Activated T-cell treated with anti-CD3 and anti-CD28 coated beads, Interleukin-2, amount 50 U/mL, for 4 hours (primary cell): Measurements from ENCODE around the gene LMO7. TPM values are rescaled to one million over a fixed set of nuclear protein-coding genes. Genes with fewer than 3 reads are reported as not detected.
"Not testable (repeated sequence)": the region's sequence is repeated elsewhere in the genome, so short reads cannot be mapped to it uniquely, and the experiment has no call there.

ENCODE experiments used
- ATAC-seq, 2 donors: fragments of 200-7000 bp; cut with Tn5 transposase; one replicate each; pipeline ENCODE4 v1.10.0; 2021
- DNase-seq: peaks from one replicate; pipeline ENCODE4 v3.0.0-alpha.2; 2020
- H3K27me3 Mint-ChIP-seq: one replicate; pipeline ENCODE4 v1.8.0; 2021; ENCODE audit warnings: low read depth, mixed read lengths
- H3K36me3 Mint-ChIP-seq: one replicate; pipeline ENCODE4 v1.8.0; 2022; ENCODE audit warnings: mixed read lengths; ENCODE audit not compliant: insufficient read depth
- H3K4me1 Mint-ChIP-seq: one replicate; pipeline ENCODE4 v1.8.0; 2021; ENCODE audit warnings: low read depth, mixed read lengths
- H3K4me3 Mint-ChIP-seq: one replicate; pipeline ENCODE4 v1.8.0; 2021; ENCODE audit warnings: mild to moderate bottlenecking, moderate library complexity, mixed read lengths
- H3K9me3 Mint-ChIP-seq: one replicate; pipeline ENCODE4 v1.8.0; 2021; ENCODE audit warnings: mixed read lengths
- total RNA-seq, 3 donors: library from RNA; stranded (reverse); gene quantifications; one replicate each; pipeline ENCODE4 v1.2.1, GENCODE V29; 2021

Gene LMO7
- total RNA-seq, 3 donors from 2014 or later = 4.2 to 5.9 (median 4.3) TPM

DNA sequence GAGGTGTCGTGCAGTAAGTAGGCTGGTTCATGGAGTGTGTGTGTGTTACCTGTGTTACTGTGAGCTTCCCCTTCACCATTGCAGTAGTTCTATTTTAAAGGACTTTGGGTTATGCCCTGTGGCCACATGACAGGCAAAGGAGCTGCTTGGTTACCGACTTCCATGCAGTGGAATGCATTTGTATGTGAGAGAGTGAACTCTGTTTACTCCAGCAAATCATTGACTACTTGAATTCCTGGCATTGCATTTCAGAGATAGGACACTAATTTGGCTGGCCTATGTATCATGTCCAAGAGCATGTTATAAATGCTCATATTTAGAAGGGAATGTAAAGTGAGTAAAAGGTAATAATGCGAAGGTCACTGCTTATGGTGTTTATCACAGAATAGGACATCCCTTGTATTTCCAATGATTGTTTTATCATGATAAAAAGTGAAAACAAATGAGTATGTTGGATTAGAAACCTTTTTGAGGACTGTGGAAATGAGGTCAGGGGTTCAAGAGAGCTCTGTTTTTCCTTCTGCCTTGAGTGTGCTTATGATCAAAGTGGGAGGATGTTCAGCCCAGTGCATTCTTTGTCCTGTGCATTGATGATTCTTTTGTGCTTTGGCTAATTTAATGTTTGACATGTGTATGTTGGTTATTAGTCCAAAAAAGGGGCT is 156.5 kb downstream of the LMO7 start:
- Mint-ChIP-seq H3K9me3 (no peaks in the 10 kb centered on the region), H3K36me3 (peaks cover 14% of the 10 kb centered on the region), H3K4me1 (peaks cover 4% of the 10 kb centered on the region), H3K4me3 (no peak overlapping the region), H3K27me3 (no peaks in the 10 kb centered on the region)
- ATAC-seq (no peak), DNase-seq (no peak)

DNA sequence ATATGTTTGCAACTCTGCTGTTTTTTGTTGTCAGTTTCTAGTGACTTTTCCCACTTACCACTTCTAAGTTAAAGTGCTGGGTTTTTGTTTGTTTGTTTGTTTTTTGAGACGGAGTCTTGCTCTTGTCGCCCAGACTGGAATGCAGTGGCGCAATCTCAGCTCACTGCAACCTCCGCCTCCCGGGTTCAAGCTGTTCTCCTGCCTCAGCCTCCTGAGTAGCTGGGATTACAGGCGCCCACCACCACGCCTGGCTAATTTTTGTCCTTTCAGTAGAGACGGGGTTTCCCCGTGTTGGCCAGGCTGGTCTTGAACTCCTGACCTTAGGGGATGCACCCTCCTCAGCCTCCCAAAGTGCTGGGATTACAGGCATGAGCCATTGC is 157.0 kb downstream of the LMO7 start:
- not testable (repeated sequence) for H3K27me3 Mint-ChIP-seq, ATAC-seq, H3K9me3 Mint-ChIP-seq, H3K4me1 Mint-ChIP-seq, DNase-seq, H3K4me3 Mint-ChIP-seq
- peaks cover 14% of the 10 kb centered on the region for H3K36me3 Mint-ChIP-seq

DNA sequence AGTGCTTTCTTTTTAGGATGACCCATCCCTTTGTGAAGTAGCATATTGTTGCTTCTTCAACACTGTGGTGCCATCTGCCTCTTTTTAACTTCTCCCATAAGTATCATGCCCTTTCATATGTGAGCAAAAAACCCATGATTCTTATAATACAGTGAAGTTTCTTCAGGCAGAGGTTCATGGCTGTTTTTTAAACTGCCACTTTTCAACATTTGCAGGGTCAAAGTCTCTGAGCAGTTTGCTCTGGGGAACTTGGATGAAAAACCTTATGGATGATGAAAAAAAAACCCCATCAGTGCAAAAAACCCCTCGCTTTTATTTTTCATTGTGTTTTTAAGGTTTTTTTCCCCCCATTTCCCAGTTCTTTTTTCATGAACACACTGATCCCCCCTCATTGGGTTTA is 158.5 kb downstream of the LMO7 start:
- no peak for DNase-seq
- H3K4me3 Mint-ChIP-seq = no peak overlapping the region
- H3K36me3 Mint-ChIP-seq = peaks cover 17% of the 10 kb centered on the region
- no peaks in the 10 kb centered on the region for H3K27me3 Mint-ChIP-seq
- ATAC-seq = no peak
- H3K9me3 Mint-ChIP-seq = no peaks in the 10 kb centered on the region
- peaks cover 19% of the 10 kb centered on the region for H3K4me1 Mint-ChIP-seq

DNA sequence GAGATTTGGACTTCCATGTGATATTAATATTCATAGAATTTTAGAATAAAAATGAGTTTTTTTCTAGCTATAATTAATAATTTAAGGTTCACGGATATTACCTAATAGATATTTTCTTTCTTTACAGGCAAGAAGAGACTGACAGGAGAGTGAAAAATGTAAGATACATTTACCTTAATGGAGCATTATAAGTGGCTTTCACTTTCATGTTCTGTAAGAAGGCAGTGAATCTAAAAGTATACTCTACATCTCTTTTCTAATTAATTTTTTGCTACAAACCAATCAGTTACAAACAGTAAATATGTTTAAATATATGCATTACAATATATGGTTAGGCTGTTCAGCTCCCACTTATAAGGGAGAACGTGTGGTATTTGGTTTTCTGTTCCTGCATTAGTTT is 159.1 kb downstream of the LMO7 start:
- Mint-ChIP-seq H3K36me3 (peaks cover 17% of the 10 kb centered on the region), H3K9me3 (no peaks in the 10 kb centered on the region), H3K4me1 (peaks cover 21% of the 10 kb centered on the region), H3K27me3 (no peaks in the 10 kb centered on the region), H3K4me3 (no peak overlapping the region)
- ATAC-seq (no peak), DNase-seq (no peak)

- no peaks in the 10 kb centered on the region for H3K9me3 Mint-ChIP-seq
- DNase-seq (no peak), ATAC-seq (no peak)
- H3K36me3 Mint-ChIP-seq = peaks cover 15% of the 10 kb centered on the region
- H3K4me1 Mint-ChIP-seq = peaks cover 25% of the 10 kb centered on the region
- no peaks in the 10 kb centered on the region for H3K27me3 Mint-ChIP-seq
- H3K4me3 Mint-ChIP-seq = no peak overlapping the region
Measured at GRCh38 chr13:75796825-75797224, 160.7 kb downstream of the LMO7 start.

DNA sequence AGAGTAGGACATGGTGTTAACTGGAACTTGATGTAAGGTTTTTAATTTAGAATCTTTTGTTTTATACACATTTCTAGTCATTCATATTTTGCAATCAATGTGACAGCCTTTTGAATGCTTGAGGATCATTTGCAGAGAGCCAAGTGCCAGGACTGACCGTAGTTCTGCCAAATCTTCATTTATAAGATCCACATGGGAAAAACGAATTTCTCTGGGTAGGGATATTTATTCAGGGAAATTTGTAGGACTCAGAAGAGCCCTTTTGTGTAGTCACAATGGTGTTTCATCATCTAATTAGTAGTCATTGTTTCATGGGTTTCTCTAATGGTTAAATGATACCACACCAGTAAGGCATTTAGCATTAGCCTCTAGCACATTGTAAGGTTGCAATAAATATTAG is 161.1 kb downstream of the LMO7 start:
- Mint-ChIP-seq H3K4me3 (no peak overlapping the region), H3K4me1 (peaks cover 29% of the 10 kb centered on the region), H3K9me3 (no peaks in the 10 kb centered on the region), H3K27me3 (no peaks in the 10 kb centered on the region), H3K36me3 (peaks cover 13% of the 10 kb centered on the region)
- DNase-seq = no peak
- no peak for ATAC-seq

GRCh38 chr13:75797719-75798118 is 161.6 kb downstream of the LMO7 start:
- no peak overlapping the region for H3K4me3 Mint-ChIP-seq
- peaks cover 34% of the 10 kb centered on the region for H3K4me1 Mint-ChIP-seq
- peaks cover 13% of the 10 kb centered on the region for H3K36me3 Mint-ChIP-seq
- ATAC-seq (no peak), DNase-seq (no peak)
- no peaks in the 10 kb centered on the region for H3K9me3 Mint-ChIP-seq
- H3K27me3 Mint-ChIP-seq = no peaks in the 10 kb centered on the region

GRCh38 chr13:75798353-75799255 is 162.5 kb downstream of the LMO7 start:
- no peak for DNase-seq
- Mint-ChIP-seq H3K27me3 (no peaks in the 10 kb centered on the region), H3K9me3 (no peaks in the 10 kb centered on the region), H3K4me3 (no peak overlapping the region), H3K4me1 (peaks cover 43% of the 10 kb centered on the region), H3K36me3 (peaks cover 13% of the 10 kb centered on the region)
- ATAC-seq = peak; percentile 84 to 85

- ATAC-seq (no peak), DNase-seq (no peak)
- no peak overlapping the region for H3K4me3 Mint-ChIP-seq
- no peaks in the 10 kb centered on the region for H3K27me3 Mint-ChIP-seq
- H3K4me1 Mint-ChIP-seq = peaks cover 45% of the 10 kb centered on the region
- H3K9me3 Mint-ChIP-seq = no peaks in the 10 kb centered on the region
- H3K36me3 Mint-ChIP-seq = peaks cover 17% of the 10 kb centered on the region
Measured at GRCh38 chr13:75800545-75800944, 164.4 kb downstream of the LMO7 start.

- Mint-ChIP-seq H3K4me1 (peaks cover 45% of the 10 kb centered on the region), H3K4me3 (no peak overlapping the region), H3K36me3 (peaks cover 15% of the 10 kb centered on the region), H3K27me3 (no peaks in the 10 kb centered on the region), H3K9me3 (no peaks in the 10 kb centered on the region)
- DNase-seq (no peak), ATAC-seq (no peak)
Measured at GRCh38 chr13:75801388-75801945, 165.3 kb downstream of the LMO7 start.

DNA sequence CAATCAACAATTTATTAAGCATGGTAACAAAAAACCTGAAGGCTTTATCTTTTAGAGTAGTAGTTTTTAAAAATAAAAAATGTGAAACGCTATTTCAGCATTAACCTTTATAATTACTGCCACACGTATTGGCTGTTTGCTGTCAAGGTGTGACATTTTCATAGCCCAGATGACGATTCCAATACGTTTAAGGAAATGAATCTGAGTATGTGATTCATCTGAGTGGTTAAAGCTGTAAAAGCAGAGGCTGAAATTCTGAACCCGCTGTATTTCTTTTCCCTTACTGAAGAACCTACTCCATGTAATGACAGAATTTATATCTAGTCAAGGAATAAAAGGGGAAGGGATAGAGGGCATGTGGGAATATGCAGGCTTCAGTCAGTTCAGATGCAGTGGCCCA is 166.0 kb downstream of the LMO7 start:
- H3K4me1 Mint-ChIP-seq = peaks cover 45% of the 10 kb centered on the region
- no peaks in the 10 kb centered on the region for H3K27me3 Mint-ChIP-seq
- peaks cover 11% of the 10 kb centered on the region for H3K36me3 Mint-ChIP-seq
- ATAC-seq (peak; percentile 18 to 36), DNase-seq (no peak)
- H3K9me3 Mint-ChIP-seq = no peaks in the 10 kb centered on the region
- no peak overlapping the region for H3K4me3 Mint-ChIP-seq

DNA sequence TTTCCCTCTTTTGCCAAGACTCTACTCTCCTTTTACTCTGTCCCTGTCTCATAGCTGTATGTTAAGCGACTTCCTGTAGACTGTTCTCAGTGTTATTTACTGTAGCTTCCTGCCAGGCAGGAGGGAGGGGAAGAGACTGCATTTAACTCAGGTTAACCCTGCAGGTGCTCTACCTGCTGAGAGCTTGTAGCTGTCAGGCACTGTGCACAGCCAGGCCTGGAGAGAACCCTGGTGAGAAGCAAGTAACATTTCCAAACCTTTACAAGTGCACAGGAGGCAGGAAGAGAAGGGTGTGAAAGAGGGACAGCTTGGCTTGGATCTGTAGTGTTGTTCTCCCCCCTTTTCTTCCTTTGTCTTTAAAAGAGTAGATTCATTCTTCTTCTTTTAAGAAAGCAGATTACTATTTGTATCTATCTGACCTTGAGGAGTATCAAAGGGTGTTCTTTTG is 167.1 kb downstream of the LMO7 start:
- H3K36me3 Mint-ChIP-seq = peaks cover 18% of the 10 kb centered on the region
- no peak for DNase-seq
- H3K9me3 Mint-ChIP-seq = no peaks in the 10 kb centered on the region
- peak overlapping the region; percentile 32 for H3K4me3 Mint-ChIP-seq
- peaks cover 38% of the 10 kb centered on the region for H3K4me1 Mint-ChIP-seq
- no peaks in the 10 kb centered on the region for H3K27me3 Mint-ChIP-seq
- peak; percentile 32 to 39 for ATAC-seq

GRCh38 chr13:75804054-75804453 is 167.9 kb downstream of the LMO7 start:
- peaks cover 16% of the 10 kb centered on the region for H3K36me3 Mint-ChIP-seq
- H3K4me1 Mint-ChIP-seq = peaks cover 30% of the 10 kb centered on the region
- H3K9me3 Mint-ChIP-seq = no peaks in the 10 kb centered on the region
- no peak overlapping the region for H3K4me3 Mint-ChIP-seq
- ATAC-seq (no peak), DNase-seq (no peak)
- no peaks in the 10 kb centered on the region for H3K27me3 Mint-ChIP-seq

- Mint-ChIP-seq H3K9me3 (no peaks in the 10 kb centered on the region), H3K4me1 (peaks cover 27% of the 10 kb centered on the region), H3K27me3 (no peaks in the 10 kb centered on the region), H3K36me3 (peaks cover 14% of the 10 kb centered on the region), H3K4me3 (no peak overlapping the region)
- ATAC-seq (no peak), DNase-seq (no peak)
Measured at GRCh38 chr13:75804605-75805004, 168.5 kb downstream of the LMO7 start.
